GM12873 (cell line): ENCODE measurements around the gene FARS2.

Experiments
- CTCF ChIP-seq: IDR thresholded peaks from 2 replicates; pipeline ENCODE4 v1.5.1; 2012; ENCODE audit warnings: low read depth, mild to moderate bottlenecking, moderate library complexity, low read length, control low read depth; ENCODE audit not compliant: insufficient read depth; ENCODE audit errors: missing control alignments

The FARS2 gene

GRCh38 chr6:5759571-5759970 is 498.3 kb downstream of the FARS2 start:
- TF ChIP-seq CTCF, result no peak

GRCh38 chr6:5761370-5761769 is 500.1 kb downstream of the FARS2 start:
- no peak for TF ChIP-seq CTCF

- TF ChIP-seq CTCF, result no peak
Observed at GRCh38 chr6:5762561-5762968, 501.3 kb downstream of the FARS2 start.

GRCh38 chr6:5763407-5763806 is 502.1 kb downstream of the FARS2 start:
- no peak for TF ChIP-seq CTCF

- no peak for TF ChIP-seq CTCF
Observed at GRCh38 chr6:5763871-5764270, 502.6 kb downstream of the FARS2 start.

- no peak for TF ChIP-seq CTCF
Observed at GRCh38 chr6:5764401-5764955, 503.2 kb downstream of the FARS2 start.

- no peak for TF ChIP-seq CTCF
Observed at GRCh38 chr6:5765141-5765760, 503.9 kb downstream of the FARS2 start.
